GM21381 (cell line): ENCODE data around the gene EBF3.

ENCODE experiments used
- ATAC-seq: cut with Tn5 transposase; IDR thresholded peaks from one replicate; pipeline ENCODE4 v1.9.1; 2021; ENCODE audit warnings: mild to moderate bottlenecking, moderate library complexity; ENCODE audit not compliant: unreplicated experiment

Gene EBF3

DNA sequence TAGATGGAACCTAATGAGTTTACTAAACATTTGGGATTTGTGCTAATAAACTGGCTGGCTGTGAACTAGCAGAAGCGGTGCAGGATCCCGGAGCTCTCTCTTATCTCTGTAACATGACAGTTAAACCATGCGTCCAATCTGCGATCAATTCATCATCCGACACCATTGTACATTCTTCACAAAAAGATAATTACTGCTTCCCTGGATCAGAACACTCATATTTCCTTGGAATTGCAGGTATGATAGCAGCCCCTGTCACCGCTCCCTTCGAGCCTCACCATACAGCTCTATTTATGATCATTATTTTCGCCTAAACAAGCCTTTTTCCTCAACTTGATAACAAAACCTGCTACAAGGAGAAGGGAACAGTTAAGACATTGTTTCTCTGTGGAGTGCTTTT, 18.5 kb downstream of the EBF3 start:
- ATAC-seq: no peak

DNA sequence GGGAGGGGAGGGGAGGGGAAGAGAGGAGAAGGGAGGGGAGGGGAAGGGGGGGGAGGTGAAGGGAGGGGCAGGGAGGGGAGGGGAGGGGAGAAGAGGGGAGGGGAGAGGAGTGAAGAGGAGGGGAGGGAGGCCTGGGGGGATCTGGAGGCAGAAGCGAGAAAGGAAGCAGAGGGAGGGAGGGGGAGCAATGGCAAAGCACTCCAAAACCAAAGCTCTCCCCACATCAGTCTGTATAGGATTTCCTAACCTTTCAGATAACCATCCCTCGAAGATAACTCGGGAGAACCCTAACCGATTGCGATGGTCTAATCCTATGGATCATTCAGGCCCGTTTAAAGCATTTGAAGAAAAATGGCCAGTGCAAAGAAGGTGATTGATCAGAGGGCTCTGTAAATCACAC, 19.0 kb downstream of the EBF3 start:
- no peak for ATAC-seq

DNA sequence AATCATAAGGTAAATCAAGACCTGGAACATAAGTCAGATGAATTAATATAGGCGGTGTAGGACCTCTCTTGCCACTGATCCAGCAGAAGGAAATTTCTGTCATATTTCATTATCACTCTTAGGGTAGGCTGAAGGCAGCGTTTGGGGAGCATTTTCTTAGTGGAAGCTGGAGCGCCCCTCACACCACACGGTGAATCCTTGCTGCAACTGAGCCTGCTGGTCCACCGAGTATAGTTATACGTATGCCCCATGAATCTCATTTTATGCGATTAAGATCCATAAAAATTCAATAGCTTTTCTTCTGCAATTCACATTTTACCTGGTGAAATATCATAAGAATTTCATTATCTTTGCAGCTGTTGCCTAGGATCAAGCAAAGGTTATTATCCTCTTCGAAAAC, 19.6 kb downstream of the EBF3 start:
- ATAC-seq: no peak

DNA sequence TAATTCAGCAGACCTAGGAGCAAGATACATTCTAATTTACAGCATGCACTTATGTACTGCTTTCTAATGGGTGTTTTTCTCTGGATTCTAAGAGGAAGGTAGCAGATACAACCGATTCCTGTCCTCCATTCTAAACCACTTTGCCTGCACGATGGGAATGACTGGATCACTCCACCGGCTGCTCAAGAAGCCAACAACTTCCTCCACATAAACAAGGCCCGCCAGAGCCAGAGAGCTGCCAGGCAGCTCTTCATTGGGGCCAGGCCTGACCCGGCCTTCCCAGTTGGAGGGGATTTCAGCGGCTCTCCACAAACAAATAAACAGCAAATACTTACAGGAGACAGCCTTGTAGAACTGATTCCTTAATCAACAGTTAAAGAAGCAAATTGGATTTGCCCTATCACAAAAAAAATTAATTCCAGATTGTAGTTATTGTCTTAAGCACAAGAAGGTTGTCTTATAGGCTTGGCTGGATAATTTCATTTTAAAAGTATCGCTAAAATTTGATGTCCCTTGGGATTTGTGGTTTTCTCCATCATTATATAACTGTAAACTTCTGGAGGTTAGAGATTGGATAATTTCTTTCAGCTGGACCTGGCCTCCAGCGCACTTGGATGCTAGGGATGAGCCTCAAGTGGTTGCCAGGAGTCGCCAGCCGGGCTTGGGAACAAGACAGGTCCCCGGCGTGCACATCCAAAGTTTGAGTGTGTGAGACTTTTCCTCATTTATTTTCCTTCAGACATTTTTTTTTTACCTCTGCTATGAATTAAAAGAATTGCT, 20.9 kb downstream of the EBF3 start:
- no peak for ATAC-seq

DNA sequence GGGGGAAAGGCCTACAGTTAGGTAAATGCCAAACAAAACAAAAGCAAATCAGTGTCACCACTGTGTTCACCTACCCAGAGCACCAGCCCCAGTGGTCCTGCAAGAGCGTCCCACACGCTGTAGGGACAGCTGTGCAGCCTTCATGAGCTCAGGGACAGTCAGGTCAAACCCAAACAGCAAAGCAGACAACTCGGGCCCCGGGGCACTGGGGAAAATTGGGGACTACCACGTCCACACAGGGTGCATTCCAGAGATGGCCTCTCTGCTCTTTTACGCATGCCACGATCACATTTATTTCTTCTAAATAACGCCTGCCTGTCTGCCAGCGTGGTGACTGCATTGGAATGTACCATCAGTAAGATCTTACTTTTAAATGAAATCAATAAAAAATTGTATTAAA, 21.7 kb downstream of the EBF3 start:
- no peak for ATAC-seq

GRCh38 chr10:129942019-129942277, 22.1 kb downstream of the EBF3 start:
- no peak for ATAC-seq

DNA sequence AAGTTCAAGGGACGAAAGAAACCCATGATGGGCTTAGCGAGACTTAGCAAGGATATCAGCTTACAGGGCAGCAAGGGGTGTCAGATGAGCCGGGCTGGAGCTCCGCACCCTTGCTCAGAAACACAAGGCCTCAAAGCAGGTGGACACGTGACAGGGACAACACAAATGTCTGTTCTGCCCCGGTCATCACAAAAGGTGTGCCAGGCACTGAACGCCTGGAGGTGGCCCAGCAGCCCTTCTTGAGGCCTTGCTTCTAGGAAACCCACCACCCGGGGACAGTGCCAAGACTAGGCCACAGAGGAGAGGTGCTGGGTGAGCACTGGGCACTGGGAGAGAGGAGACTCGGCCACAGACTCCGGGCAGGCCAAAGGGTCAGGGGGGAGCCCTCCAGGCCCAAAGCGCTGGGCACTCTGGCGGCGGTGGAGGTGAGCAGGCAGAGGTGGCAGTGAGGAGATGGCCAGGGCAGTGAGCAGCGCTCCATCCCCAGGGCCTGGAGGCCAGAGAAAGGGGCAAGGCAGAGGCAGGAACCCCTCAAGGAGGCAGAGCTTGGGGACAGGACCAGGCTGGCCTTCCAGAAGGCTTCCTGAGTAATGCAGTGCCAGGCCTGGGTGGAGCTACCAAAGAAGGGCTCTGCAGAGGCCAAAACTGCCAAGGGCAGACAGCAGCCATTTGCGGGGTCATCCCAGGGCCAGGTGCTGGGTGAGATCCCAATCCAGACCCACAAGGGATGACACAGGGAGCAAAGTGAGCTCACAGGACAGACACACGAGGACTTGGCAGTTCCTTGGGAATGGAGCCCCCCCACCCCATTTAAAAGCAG, 22.7 kb downstream of the EBF3 start:
- ATAC-seq: no peak

- no peak for ATAC-seq
These were observed 23.4 kb downstream of the EBF3 start for GRCh38 chr10:129940617-129941198.

- ATAC-seq: no peak
These were observed 24.4 kb downstream of the EBF3 start for GRCh38 chr10:129939416-129940275.

- no peak for ATAC-seq
These were observed 25.6 kb downstream of the EBF3 start for GRCh38 chr10:129938460-129938859.

DNA sequence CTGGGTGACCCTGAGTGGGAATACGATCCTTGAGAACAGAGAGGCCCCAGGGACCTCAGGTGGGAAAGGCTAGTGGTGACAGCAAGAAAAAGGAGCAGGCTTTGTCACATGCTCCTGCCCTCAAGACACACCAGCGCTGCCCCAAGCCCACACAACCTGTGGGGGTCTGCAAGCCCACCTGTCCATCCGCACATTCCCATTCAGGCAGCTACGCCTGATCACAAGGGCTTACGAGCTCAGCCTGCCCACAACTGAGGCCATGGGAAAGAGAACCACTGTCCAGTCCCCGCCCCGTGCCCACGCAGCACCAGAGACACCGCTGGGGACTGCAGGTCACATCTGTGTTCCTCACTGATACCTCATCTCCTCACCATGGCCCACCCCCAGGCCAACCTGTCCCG, 26.7 kb downstream of the EBF3 start:
- ATAC-seq: no peak

- no peak for ATAC-seq
These were observed 27.2 kb downstream of the EBF3 start for GRCh38 chr10:129936923-129937300.

DNA sequence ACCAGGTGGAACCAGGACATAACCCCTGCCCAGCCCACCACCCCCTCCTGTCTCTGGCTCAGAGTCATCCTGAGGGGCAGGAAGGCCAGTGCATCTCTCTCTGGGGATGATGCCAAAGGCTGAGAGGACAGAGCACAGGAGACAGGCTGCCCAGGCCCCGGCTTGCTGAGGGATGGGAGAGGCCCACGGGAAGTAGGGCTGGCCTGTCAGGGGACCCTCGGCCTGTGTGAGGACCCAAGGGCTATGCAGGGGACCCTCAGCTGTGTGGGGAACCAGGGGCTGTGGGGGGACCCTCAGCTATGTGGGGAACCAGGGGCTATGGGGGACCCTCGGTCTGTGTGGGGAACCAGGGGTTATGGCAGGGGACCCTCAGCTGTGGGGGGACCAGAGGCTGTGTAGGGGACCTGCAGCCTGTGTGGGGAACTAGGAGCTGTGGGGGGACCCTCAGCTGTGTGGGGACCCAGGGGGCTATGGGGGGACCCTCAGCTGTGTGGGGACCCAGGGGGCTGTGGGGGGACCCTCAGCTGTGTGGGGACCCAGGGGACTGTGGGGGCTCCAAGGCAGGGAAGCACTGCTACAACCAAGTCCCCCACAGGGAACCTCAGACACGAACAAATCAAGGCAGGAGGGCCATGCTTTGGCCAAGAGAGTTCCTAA, 27.7 kb downstream of the EBF3 start:
- no peak for ATAC-seq

- no peak for ATAC-seq
These were observed 28.3 kb downstream of the EBF3 start for GRCh38 chr10:129935867-129936152.

GRCh38 chr10:129935102-129935866, 28.8 kb downstream of the EBF3 start:
- ATAC-seq: no peak

GRCh38 chr10:129934196-129934925, 29.7 kb downstream of the EBF3 start:
- ATAC-seq: no peak

DNA sequence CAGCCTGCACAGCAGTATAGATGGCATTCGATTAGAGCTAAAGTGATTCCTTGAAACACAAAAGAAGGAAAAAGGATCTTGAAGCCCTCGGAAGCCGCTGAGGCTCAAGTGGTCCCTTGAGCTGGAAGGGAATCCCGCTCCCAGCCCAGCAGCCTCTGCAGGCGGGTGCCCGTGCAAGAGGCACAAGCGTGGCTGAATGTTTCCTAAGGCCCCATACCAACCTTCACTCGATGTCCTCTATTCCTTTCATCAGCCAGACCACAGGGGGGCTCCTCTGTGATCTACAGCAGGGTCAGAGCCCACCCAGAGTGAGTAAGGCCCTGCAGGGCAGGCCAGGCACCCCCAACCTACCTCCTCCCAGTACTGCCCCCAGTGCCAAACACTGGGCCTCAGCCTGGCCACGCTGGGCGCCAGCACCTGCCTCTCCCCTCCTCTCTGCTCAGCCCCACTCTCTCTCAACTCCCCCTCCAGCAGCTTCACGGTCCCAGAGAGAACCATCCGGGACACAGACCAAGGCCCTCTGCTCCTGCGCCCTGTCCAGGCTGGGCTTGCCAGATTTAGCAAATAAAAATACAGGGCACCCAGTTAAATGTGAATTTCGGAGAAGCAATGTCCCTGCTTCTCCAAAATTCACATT, 30.5 kb downstream of the EBF3 start:
- ATAC-seq: no peak

DNA sequence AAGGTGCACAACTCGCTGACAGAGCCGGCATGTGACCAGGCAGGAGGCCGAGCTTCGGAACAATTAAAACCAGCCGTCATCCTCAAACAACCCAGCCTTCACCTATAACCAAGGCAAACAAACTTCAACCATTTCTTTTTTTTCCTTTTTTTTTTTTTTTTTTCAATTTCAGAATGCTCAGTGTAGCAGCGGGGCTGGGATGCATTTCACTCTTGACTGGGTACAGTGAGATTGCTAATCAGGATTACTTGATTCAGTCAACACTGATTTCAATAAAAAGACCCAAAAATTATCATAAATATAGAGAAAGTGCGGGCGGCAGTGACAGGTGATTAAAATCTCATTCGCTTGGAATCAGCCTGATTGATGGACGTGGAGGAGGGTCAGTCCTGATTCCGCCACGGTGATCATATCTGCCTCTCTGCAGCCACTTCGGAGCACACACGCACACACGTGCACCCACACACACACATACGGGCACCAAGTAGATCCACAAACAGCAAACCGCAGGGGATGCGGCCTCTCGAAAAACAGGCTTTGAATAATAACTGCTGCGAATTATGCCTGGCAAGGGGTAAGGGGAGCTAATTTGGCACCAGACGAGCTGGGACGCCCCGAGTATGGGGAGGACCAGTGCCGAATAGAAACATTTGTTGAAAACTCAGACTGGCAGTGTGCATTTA, 31.2 kb downstream of the EBF3 start:
- ATAC-seq: no peak

DNA sequence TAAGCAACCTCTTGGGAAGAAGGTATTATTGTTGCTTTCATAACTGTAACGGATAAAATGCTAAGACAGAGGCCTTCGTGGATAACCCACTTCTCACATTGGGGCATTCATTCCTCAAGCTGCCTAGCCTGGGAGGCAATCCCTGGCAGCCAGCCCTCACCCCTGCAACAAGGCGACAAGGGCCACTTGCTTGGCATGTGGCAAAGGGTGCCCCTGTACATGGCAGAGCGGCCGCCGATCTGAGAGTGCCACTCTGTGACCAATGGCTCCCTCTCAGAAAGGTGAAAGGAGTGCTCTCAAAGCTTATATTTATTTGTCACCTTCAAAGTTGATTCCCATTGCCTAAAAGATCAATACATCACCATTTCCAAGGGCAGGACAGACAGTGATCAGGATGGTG, 31.9 kb downstream of the EBF3 start:
- no peak for ATAC-seq
